Lung (tissue), 12 donors: ENCODE measurements around the gene TSC22D2. TPM values are rescaled to one million over a fixed set of nuclear protein-coding genes. Genes with fewer than 3 reads are reported as not detected.

Source experiments
- ATAC-seq: fragments of 200-7000 bp; cut with Tn5 transposase; one replicate; pipeline ENCODE4 v1.9.1; 2020; ENCODE audit warnings: moderate number of reproducible peaks; ENCODE audit not compliant: insufficient read depth, low FRiP score
- DNase-seq, 3 donors: peaks; one replicate each; pipeline ENCODE4 v3.0.0-alpha.2; 2013 to 2017
- H3K27ac ChIP-seq, 2 donors: one replicate each; pipeline ENCODE4 v1.5.1; 2013; ENCODE audit warnings: mild to moderate bottlenecking in 2 of 2, moderate library complexity in 2 of 2, control low read depth in 1 of 2, inconsistent platforms in 1 of 2, low read depth in 1 of 2, low read length in 1 of 2
- H3K27me3 ChIP-seq, 3 donors: one replicate each; pipeline ENCODE4 v1.5.1; 2013; ENCODE audit warnings: low read length in 2 of 3; ENCODE audit not compliant: control insufficient read depth in 3 of 3, insufficient read depth in 3 of 3
- H3K36me3 ChIP-seq, 4 donors: one replicate each; pipeline ENCODE4 v1.5.1; 2013; ENCODE audit warnings: low read length in 4 of 4, mild to moderate bottlenecking in 1 of 4, moderate library complexity in 1 of 4; ENCODE audit not compliant: control insufficient read depth in 4 of 4, insufficient read depth in 4 of 4
- H3K4me1 ChIP-seq, 5 donors: one replicate each; pipeline ENCODE4 v1.5.1; 2013; ENCODE audit warnings: low read length in 5 of 5, mild to moderate bottlenecking in 2 of 5, moderate library complexity in 1 of 5; ENCODE audit not compliant: control insufficient read depth in 5 of 5, insufficient read depth in 5 of 5
- H3K4me3 ChIP-seq: one replicate; pipeline ENCODE4 v1.5.1; 2013; ENCODE audit warnings: mild to moderate bottlenecking, control low read depth, moderate library complexity
- H3K9ac ChIP-seq, 2 donors: one replicate each; pipeline ENCODE4 v1.5.1; 2013; ENCODE audit warnings: low read length in 2 of 2, control low read depth in 1 of 2; ENCODE audit not compliant: insufficient read depth in 1 of 2
- H3K9me3 ChIP-seq, 4 donors: one replicate each; pipeline ENCODE4 v1.5.1; 2013; ENCODE audit warnings: low read length in 3 of 4, mild to moderate bottlenecking in 1 of 4, moderate library complexity in 1 of 4; ENCODE audit not compliant: control insufficient read depth in 4 of 4, insufficient read depth in 3 of 4
- CTCF ChIP-seq: IDR thresholded peaks from 2 replicates; pipeline ENCODE4 v1.5.1; 2012; ENCODE audit warnings: mild to moderate bottlenecking; ENCODE audit errors: control extremely low read depth, extremely low read depth
- WGBS, 2 donors: extraction: QIAGEN DNeasy Blood & Tissue Kit; methylation state at CpG; one replicate each; pipeline ENCODE4 v1.1.7; 2013; 5-methylcytosine and 5-hydroxymethylcytosine counted together
- polyA plus RNA-seq, 2 donors: library from polyadenylated mRNA; stranded (reverse); fragments of 200-250 nt; gene quantifications; one replicate each; pipeline ENCODE4 v1.2.1, GENCODE V29; 2013
- total RNA-seq, 2 donors: library from RNA; depleted of rRNA in 1 of 2; stranded (reverse); fragments of >200 nt in 1 of 2; gene quantifications; one replicate each; pipeline ENCODE4 v1.2.1, GENCODE V29; 2014 to 2021
- donor health status: control.
- donor health status: control.
- donor health status: Bipolar disorder and iron deficiency.
- donor health status: healthy.
- donor health status: DM: yes; HTN: yes; CAD: no.

The TSC22D2 gene
- total and polyA plus RNA-seq, 4 donors: 8.8 to 57.7 (median 18.7) TPM

GRCh38 chr3:150454085-150454484, 46.0 kb downstream of the TSC22D2 start:
- 89 to 91% methylated on average over 2 of the region's 2 CpGs for WGBS, 2 donors
- Histone ChIP-seq H3K4me3 (no peak overlapping the region), H3K36me3 (peaks cover 0 to 8% (median 6%) of the 10 kb centered on the region in 4 donors), H3K4me1 (peaks cover 0 to 25% (median 11%) of the 10 kb centered on the region in 5 donors), H3K9me3 (no peaks in the 10 kb centered on the region), H3K27ac (no peak overlapping the region), H3K9ac (no peak overlapping the region), H3K27me3 (no peaks in the 10 kb centered on the region)
- DNase-seq: no peak
- no peak for ATAC-seq
- no peak for TF ChIP-seq CTCF

GRCh38 chr3:150454622-150455021, 46.5 kb downstream of the TSC22D2 start:
- Histone ChIP-seq H3K9me3 (no peaks in the 10 kb centered on the region), H3K9ac (no peak overlapping the region), H3K4me3 (no peak overlapping the region), H3K4me1 (peaks cover 0 to 19% (median 11%) of the 10 kb centered on the region in 5 donors), H3K27me3 (no peaks in the 10 kb centered on the region), H3K36me3 (peaks cover 0 to 11% (median 6%) of the 10 kb centered on the region in 4 donors), H3K27ac (no peak overlapping the region)
- DNase-seq (no peak), ATAC-seq (no peak)
- TF ChIP-seq CTCF: no peak
- 98 to 99% methylated on average over 1 of the region's 1 CpG for WGBS, 2 donors

- H3K9ac ChIP-seq: no peak overlapping the region
- no peak overlapping the region for H3K4me3 ChIP-seq
- DNase-seq (no peak), ATAC-seq (no peak)
- no peak overlapping the region for H3K27ac ChIP-seq
- TF ChIP-seq CTCF: no peak
- H3K27me3 ChIP-seq: no peaks in the 10 kb centered on the region
- H3K36me3 ChIP-seq: peaks cover 0 to 11% (median 6%) of the 10 kb centered on the region in 4 donors
- WGBS, 2 donors: 56 to 82% methylated on average over 1 of the region's 1 CpG
- H3K9me3 ChIP-seq: no peaks in the 10 kb centered on the region
- H3K4me1 ChIP-seq: peaks cover 0 to 18% (median 11%) of the 10 kb centered on the region in 5 donors
Measured at GRCh38 chr3:150455341-150455740, 47.2 kb downstream of the TSC22D2 start.

- ATAC-seq (no peak), DNase-seq (peak in 2 of 3 donors; percentile 89 to 93)
- 93 to 94% methylated on average over 3 of the region's 3 CpGs for WGBS, 2 donors
Measured at GRCh38 chr3:150458001-150458400, 49.9 kb downstream of the TSC22D2 start.

More at GRCh38 chr3:150458001-150458400, 49.9 kb downstream of the TSC22D2 start:
- Histone ChIP-seq H3K9ac (no peak overlapping the region), H3K36me3 (peaks cover 0 to 11% (median 8%) of the 10 kb centered on the region in 4 donors), H3K4me1 (peaks cover 0 to 18% (median 3%) of the 10 kb centered on the region in 5 donors), H3K27ac (no peak overlapping the region), H3K9me3 (no peaks in the 10 kb centered on the region), H3K4me3 (no peak overlapping the region), H3K27me3 (no peaks in the 10 kb centered on the region)
- no peak for TF ChIP-seq CTCF
